Measurements from ENCODE around the gene ARRB1. TPM values are rescaled to one million over a fixed set of nuclear protein-coding genes. Genes with fewer than 3 reads are reported as not detected.

Gene ARRB1
- total RNA-seq = 4.5 and 5.2 TPM in 2 replicates

GRCh38 chr11:75351541-75351790, at the start of gene ARRB1:
Gene ARRB1 (minus strand): TSS chr11:75351661. CDS start chr11:75351607, 54 bp downstream.

GRCh38 chr11:75399344-75400145, 48.1 kb upstream of the ARRB1 start, which contains the start of gene RPS3:
Gene RPS3 (plus strand): TSS chr11:75399518. CDS start chr11:75399548, 30 bp downstream.

GRCh38 chr11:75240311-75241035, 111.0 kb downstream of the ARRB1 start, which contains the start of gene TPBGL:
Gene TPBGL (plus strand): TSS chr11:75240774. CDS start chr11:75241050, 276 bp downstream.

Other genes starting within 250 kb of the ARRB1 start
- gene SLCO2B1, start 200.6 kb downstream of the ARRB1 start, total RNA-seq = not detected in 2 replicates
- not detected in 2 replicates for gene TPBGL, start 110.9 kb downstream of the ARRB1 start, total RNA-seq
- gene RPS3, start 47.9 kb upstream of the ARRB1 start, total RNA-seq = 2,255 and 2,455 TPM in 2 replicates
- gene KLHL35, start 81.5 kb upstream of the ARRB1 start, total RNA-seq = 1.0 and 1.2 TPM in 2 replicates
- 1.5 and 2.0 TPM in 2 replicates for gene GDPD5, start 174.3 kb upstream of the ARRB1 start, total RNA-seq
- 1,106 and 1,122 TPM in 2 replicates for gene SERPINH1, start 210.6 kb upstream of the ARRB1 start, total RNA-seq

Measured in bronchus fibroblast of lung (primary cell).